HCT116 (cell line): ENCODE results near the gene OR2T2.
"Not testable (repeated sequence)": the region's sequence is repeated elsewhere in the genome, so short reads cannot be mapped to it uniquely, and the experiment has no call there.

Experiments used
- EZH2 ChIP-seq: fragments of 200-600 bp; sonication (generic); IDR thresholded peaks from 2 replicates; pipeline ENCODE4 v1.6.1; 2017; ENCODE audit warnings: antibody characterized with exemption, mixed run types
- EZH2phosphoT487 ChIP-seq: fragments of 200-600 bp; IDR thresholded peaks from 2 replicates; pipeline ENCODE4 v1.6.1; 2018; ENCODE audit warnings: antibody characterized with exemption, borderline replicate concordance
- RAD21 ChIP-seq: IDR thresholded peaks from 2 replicates; pipeline ENCODE4 v1.6.1; 2012; ENCODE audit warnings: low read depth, mild to moderate bottlenecking
- SIN3A ChIP-seq: IDR thresholded peaks from 2 replicates; pipeline ENCODE4 v1.6.1; 2012; ENCODE audit warnings: low read depth
- SP1 ChIP-seq: IDR thresholded peaks from 2 replicates; pipeline ENCODE4 v1.6.1; 2012; ENCODE audit warnings: low read depth
- ZFX ChIP-seq: fragments of 450-650 bp; IDR thresholded peaks from 2 replicates; pipeline ENCODE4 v1.6.1; 2017
- TF ChIP-seq, protein P1 (sequence below), 3 experiments: fragments of 200-600 bp in 1 of 3; sonication (generic) in 1 of 3; IDR thresholded peaks in 2 of 3; conservative IDR thresholded peaks in 1 of 3; 2 replicates each; pipeline ENCODE4 v1.5.1; 2012 to 2017; ENCODE audit warnings: low read depth in 2 of 3, low read length in 2 of 3, antibody characterized with exemption in 1 of 3, borderline replicate concordance in 1 of 3, control low read depth in 1 of 3, mild to moderate bottlenecking in 1 of 3, mixed read lengths in 1 of 3, mixed run types in 1 of 3, moderate library complexity in 1 of 3; ENCODE audit not compliant: insufficient read depth in 1 of 3

GRCh38 chr1:248427526-248428191 is 17.8 kb upstream of the OR2T2 start:
- TF ChIP-seq SP1, ZFX, SIN3A, EZH2phosphoT487, RAD21, EZH2: not testable (repeated sequence)
- TF ChIP-seq, protein P1, sequence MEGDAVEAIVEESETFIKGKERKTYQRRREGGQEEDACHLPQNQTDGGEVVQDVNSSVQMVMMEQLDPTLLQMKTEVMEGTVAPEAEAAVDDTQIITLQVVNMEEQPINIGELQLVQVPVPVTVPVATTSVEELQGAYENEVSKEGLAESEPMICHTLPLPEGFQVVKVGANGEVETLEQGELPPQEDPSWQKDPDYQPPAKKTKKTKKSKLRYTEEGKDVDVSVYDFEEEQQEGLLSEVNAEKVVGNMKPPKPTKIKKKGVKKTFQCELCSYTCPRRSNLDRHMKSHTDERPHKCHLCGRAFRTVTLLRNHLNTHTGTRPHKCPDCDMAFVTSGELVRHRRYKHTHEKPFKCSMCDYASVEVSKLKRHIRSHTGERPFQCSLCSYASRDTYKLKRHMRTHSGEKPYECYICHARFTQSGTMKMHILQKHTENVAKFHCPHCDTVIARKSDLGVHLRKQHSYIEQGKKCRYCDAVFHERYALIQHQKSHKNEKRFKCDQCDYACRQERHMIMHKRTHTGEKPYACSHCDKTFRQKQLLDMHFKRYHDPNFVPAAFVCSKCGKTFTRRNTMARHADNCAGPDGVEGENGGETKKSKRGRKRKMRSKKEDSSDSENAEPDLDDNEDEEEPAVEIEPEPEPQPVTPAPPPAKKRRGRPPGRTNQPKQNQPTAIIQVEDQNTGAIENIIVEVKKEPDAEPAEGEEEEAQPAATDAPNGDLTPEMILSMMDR (IDR thresholded peaks at IDR 0.05 in 2 of 3, conservative IDR thresholded peaks at IDR 0.05 in 1 of 3; ENCODE audit: borderline replicate concordance in 1 of 3, insufficient read depth in 1 of 3, low read depth in 2 of 3, low read length in 2 of 3) = not testable (repeated sequence)
